Measurements from ENCODE around the gene TWSG1.

GRCh38 chr18:9356976-9357375, 22.4 kb downstream of the TWSG1 start:
- TF ChIP-seq REST (IDR thresholded peaks at IDR 0.05; ENCODE audit: insufficient read depth in 1 of 2, low read depth in 2 of 2, low read length in 2 of 2) (no peak), SIN3A (IDR thresholded peaks at IDR 0.05; ENCODE audit: borderline replicate concordance, insufficient read depth, low read length) (no peak)
